ENCODE data around the gene UNC80.

DNA sequence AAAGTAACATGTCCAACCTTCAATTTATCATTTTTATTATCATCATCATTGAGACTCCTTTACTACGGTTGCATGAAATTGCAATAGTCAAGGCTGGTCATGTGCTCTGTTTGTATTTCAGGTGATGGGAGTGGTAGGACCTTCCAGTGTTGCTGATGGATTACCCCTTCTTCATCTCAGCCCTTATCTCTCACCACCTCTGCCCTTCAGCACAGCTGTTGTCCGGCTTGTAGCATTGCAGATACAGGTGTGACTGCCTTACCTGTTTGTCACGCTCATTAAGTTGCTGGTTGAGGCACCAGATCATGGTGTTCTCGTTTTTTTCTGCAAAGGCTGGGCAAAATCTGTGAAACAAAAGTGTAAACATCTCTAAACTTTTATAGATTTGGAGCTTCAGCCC is 199.1 kb downstream of the UNC80 start:
- TF ChIP-seq, protein P1, sequence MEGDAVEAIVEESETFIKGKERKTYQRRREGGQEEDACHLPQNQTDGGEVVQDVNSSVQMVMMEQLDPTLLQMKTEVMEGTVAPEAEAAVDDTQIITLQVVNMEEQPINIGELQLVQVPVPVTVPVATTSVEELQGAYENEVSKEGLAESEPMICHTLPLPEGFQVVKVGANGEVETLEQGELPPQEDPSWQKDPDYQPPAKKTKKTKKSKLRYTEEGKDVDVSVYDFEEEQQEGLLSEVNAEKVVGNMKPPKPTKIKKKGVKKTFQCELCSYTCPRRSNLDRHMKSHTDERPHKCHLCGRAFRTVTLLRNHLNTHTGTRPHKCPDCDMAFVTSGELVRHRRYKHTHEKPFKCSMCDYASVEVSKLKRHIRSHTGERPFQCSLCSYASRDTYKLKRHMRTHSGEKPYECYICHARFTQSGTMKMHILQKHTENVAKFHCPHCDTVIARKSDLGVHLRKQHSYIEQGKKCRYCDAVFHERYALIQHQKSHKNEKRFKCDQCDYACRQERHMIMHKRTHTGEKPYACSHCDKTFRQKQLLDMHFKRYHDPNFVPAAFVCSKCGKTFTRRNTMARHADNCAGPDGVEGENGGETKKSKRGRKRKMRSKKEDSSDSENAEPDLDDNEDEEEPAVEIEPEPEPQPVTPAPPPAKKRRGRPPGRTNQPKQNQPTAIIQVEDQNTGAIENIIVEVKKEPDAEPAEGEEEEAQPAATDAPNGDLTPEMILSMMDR (IDR thresholded peaks at IDR 0.05) = no peak
- TF ChIP-seq POLR2A (IDR thresholded peaks at IDR 0.05) = no peak

Data from lower leg skin (tissue), 3 donors.